ENCODE results near the gene CAPN2.

DNA sequence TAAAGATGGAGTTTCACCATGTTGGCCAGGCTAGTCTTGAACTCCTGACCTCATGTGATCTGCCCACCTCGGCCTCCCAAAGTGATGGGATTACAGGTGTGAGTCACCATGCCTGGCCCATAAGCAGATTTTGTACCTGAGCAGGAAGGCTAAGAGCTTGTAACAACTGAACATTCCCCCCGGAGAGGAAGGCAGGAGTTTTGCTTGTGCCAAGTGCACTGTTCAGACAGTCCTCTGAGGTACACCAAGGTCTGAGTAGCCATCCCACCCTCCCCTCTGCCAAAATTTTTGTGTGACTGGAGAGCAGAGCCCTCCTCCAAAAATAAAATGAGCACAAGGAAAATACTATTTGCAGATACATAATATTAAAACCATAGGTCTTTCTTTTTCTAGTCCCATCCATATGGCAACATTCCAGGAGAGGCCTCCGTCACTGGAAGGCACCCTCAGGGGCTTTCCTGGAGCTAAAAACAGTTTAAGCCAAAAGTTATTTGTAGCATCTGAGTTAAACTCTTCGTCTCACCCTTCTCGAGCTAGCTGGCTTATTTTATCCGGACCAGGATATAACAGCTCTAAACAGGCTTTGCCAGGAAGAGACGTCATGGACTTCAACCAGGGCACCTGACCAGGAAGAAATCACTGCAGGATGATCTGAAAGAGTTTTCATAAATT, 27.2 kb downstream of the CAPN2 start:
- TF ChIP-seq, protein P1, sequence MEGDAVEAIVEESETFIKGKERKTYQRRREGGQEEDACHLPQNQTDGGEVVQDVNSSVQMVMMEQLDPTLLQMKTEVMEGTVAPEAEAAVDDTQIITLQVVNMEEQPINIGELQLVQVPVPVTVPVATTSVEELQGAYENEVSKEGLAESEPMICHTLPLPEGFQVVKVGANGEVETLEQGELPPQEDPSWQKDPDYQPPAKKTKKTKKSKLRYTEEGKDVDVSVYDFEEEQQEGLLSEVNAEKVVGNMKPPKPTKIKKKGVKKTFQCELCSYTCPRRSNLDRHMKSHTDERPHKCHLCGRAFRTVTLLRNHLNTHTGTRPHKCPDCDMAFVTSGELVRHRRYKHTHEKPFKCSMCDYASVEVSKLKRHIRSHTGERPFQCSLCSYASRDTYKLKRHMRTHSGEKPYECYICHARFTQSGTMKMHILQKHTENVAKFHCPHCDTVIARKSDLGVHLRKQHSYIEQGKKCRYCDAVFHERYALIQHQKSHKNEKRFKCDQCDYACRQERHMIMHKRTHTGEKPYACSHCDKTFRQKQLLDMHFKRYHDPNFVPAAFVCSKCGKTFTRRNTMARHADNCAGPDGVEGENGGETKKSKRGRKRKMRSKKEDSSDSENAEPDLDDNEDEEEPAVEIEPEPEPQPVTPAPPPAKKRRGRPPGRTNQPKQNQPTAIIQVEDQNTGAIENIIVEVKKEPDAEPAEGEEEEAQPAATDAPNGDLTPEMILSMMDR (conservative IDR thresholded peaks at IDR 0.05; ENCODE audit: low read depth, low read length), result no peak
- TF ChIP-seq EZH2phosphoT487 (IDR thresholded peaks at IDR 0.05; ENCODE audit: borderline replicate concordance, low read length) (no peak), EZH2 (IDR thresholded peaks at IDR 0.05; ENCODE audit: low read length, unreplicated experiment) (no peak)
